Activated CD8-positive, alpha-beta T cell treated with anti-CD3 and anti-CD28 coated beads, Interleukin-2, amount 10 ng/mL, durations not matched to agents 7 days and 5 days (primary cell): ENCODE data around the gene SGMS1. TPM values are rescaled to one million over a fixed set of nuclear protein-coding genes. Genes with fewer than 3 reads are reported as not detected.
"Not testable (repeated sequence)": the region's sequence is repeated elsewhere in the genome, so short reads cannot be mapped to it uniquely, and the experiment has no call there.

Experiments
- ATAC-seq: fragments of 150-1000 bp; cut with Tn5 transposase; one replicate; pipeline ENCODE4 v1.10.0; 2021; ENCODE audit warnings: moderate library complexity
- CTCF ChIA-PET: fragments of 350-600 bp; sonication (Branson Sonifier 250); formaldehyde crosslinking; loops from one replicate; lab custom pipeline; 2021; ENCODE audit warnings: antibody characterized with exemption; lab: Charles Lee
- POLR2A ChIA-PET: fragments of 350-600 bp; sonication (Branson Sonifier 250); formaldehyde crosslinking; loops from one replicate; lab custom pipeline; 2021; ENCODE audit warnings: antibody characterized with exemption; lab: Charles Lee
- DNase-seq: peaks from one replicate; pipeline ENCODE4 v3.0.0-alpha.2; 2020
- H3K27ac Mint-ChIP-seq: one replicate; pipeline ENCODE4 v1.8.0; 2021; ENCODE audit warnings: mild to moderate bottlenecking, mixed read lengths
- H3K27me3 Mint-ChIP-seq: one replicate; pipeline ENCODE4 v1.8.0; 2021; ENCODE audit warnings: low read depth, mixed read lengths
- H3K36me3 Mint-ChIP-seq: one replicate; pipeline ENCODE4 v1.8.0; 2021; ENCODE audit warnings: low read depth, mixed read lengths
- H3K4me1 Mint-ChIP-seq: one replicate; pipeline ENCODE4 v1.8.0; 2021; ENCODE audit warnings: low read depth, mixed read lengths
- H3K4me3 Mint-ChIP-seq: one replicate; pipeline ENCODE4 v1.8.0; 2021; ENCODE audit warnings: mild to moderate bottlenecking, mixed read lengths
- H3K9me3 Mint-ChIP-seq: one replicate; pipeline ENCODE4 v1.8.0; 2022; ENCODE audit warnings: mixed read lengths; ENCODE audit not compliant: insufficient read depth
- total RNA-seq, 2 experiments: library from RNA; stranded (reverse); gene quantifications; one replicate each; pipeline ENCODE4 v1.2.3, GENCODE V29; 2021

SGMS1 gene
- total RNA-seq, 2 experiments from 2014 or later: 14.2 to 16.4 TPM

- CTCF ChIA-PET: interaction anchor here (0.7 to 1.3 kb wide), 7 partner anchors 10 to 82 kb away, joined by 3 to 4 read pairs (median 3); no protein-coding TSS in a partner anchor
- POLR2A ChIA-PET: interaction anchor here (0.6 to 1.2 kb wide), 2 partner anchors 10 to 1925 kb away, joined by 3 to 4 read pairs; no protein-coding TSS in a partner anchor
- Mint-ChIP-seq H3K9me3 (no peaks in the 10 kb centered on the region), H3K27ac (no peak overlapping the region), H3K27me3 (no peaks in the 10 kb centered on the region), H3K4me3 (no peak overlapping the region), H3K36me3 (no peaks in the 10 kb centered on the region), H3K4me1 (no peaks in the 10 kb centered on the region)
- DNase-seq: no peak
- ATAC-seq: no peak
Observed at GRCh38 chr10:50577681-50578350, 45.9 kb downstream of the SGMS1 start.

- POLR2A ChIA-PET: interaction anchor here (1.2 kb wide), 1 partner anchor 10 kb away, joined by 4 read pairs; no protein-coding TSS in a partner anchor
- H3K27ac Mint-ChIP-seq: no peak overlapping the region
- no peaks in the 10 kb centered on the region for H3K36me3 Mint-ChIP-seq
- no peak for ATAC-seq
- H3K27me3 Mint-ChIP-seq: no peaks in the 10 kb centered on the region
- DNase-seq: no peak
- CTCF ChIA-PET: interaction anchor here (0.7 to 1.7 kb wide), 6 partner anchors 9 to 65 kb away, joined by 3 to 5 read pairs (median 4); no protein-coding TSS in a partner anchor
- H3K4me1 Mint-ChIP-seq: no peaks in the 10 kb centered on the region
- no peak overlapping the region for H3K4me3 Mint-ChIP-seq
- H3K9me3 Mint-ChIP-seq: no peaks in the 10 kb centered on the region
Observed at GRCh38 chr10:50577010-50577409, 46.7 kb downstream of the SGMS1 start.

DNA sequence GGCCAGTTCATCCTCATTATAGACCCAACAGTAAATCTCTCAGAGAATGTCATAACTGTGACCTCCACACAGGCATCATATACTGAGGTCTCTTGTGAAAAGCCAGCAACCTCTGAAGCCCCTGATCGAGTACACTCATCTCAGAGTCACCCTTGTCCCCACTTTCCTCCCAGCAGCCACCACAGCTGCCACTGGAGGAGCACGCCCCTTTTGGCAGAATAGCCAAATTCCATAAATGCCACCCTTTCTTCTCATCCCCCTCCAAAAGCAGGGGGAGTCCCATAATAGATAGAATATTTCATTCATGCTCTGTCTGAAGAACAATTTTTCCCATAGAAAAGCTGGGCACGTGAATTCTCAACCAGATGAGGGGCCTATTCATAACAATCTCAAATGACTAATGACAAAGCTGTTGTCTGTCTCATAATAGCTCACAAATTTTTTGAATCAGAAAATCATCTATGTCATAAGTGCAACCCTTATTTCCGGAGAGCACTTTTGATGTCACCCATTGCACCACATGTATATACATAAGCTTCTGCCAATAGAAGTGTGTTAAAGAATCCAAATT is 47.4 kb downstream of the SGMS1 start:
- Mint-ChIP-seq H3K36me3 (no peaks in the 10 kb centered on the region), H3K4me3 (no peak overlapping the region), H3K27me3 (no peaks in the 10 kb centered on the region), H3K27ac (no peak overlapping the region), H3K4me1 (no peaks in the 10 kb centered on the region), H3K9me3 (no peaks in the 10 kb centered on the region)
- CTCF ChIA-PET: interaction anchor here (1.2 to 1.7 kb wide), 4 partner anchors 8 to 64 kb away, joined by 3 to 5 read pairs (median 4); no protein-coding TSS in a partner anchor
- POLR2A ChIA-PET: interaction anchor here (1.2 kb wide), 1 partner anchor 11 kb away, joined by 4 read pairs; no protein-coding TSS in a partner anchor
- DNase-seq (no peak), ATAC-seq (no peak)

DNA sequence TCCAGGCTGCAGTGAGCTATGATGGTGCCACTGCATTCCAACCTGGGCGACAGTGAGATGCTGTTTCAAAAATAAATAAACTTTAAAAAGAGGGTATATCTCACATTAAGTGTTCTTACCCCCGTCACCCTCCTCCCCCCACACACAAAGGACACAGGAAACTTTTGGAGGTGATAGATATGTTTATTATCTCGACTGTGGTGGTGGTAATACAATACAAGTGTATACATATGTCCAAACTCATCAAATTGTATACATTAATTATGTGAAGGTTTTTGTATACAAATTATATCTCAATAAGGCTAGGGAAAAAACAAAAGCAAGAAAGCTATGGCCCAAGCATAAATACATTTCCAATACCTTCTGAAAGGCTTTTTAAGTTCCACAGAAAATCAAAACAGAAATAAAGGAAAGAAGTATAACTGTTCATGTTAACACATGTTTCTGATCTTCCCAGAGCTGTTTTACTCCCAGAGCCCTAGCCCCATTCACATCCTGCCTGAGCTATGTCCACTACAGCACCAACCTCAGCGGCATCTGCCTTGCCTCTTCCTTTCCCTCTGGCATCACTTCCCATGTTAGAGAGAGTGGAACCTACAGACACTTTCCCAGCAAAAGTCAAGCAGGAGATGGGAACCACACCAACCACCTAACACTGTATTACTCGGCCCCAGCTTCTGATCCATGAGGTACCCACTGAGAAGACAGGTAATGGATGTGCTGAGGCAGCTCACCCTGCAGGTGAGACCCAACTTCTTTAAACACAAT is 48.1 kb downstream of the SGMS1 start:
- Mint-ChIP-seq H3K4me1 (no peaks in the 10 kb centered on the region), H3K9me3 (no peaks in the 10 kb centered on the region), H3K36me3 (no peaks in the 10 kb centered on the region), H3K27ac (no peak overlapping the region), H3K4me3 (no peak overlapping the region), H3K27me3 (no peaks in the 10 kb centered on the region)
- DNase-seq (no peak), ATAC-seq (no peak)
- ChIA-PET POLR2A (no interaction called here), CTCF (interaction anchor here (1.2 to 1.7 kb wide), 2 partner anchors 10 to 63 kb away, joined by 4 to 5 read pairs; no protein-coding TSS in a partner anchor)

DNA sequence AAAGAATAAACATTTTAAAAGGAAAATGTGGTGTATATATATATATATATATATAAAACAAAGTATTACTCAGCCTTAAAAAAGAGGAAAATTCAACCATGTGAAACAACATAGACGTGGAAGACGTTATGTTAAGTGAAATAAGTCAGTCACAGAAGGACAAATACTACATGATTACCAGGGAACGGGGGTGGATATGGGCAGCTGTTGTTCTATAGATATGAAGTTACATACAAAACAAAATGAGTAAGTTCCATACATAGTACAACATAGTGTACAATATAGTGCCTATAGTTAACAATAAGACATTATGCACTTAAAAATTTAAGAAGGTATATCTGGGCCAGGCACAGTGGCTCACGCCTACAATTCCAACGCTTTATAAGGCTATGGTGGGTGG is 48.8 kb downstream of the SGMS1 start:
- Mint-ChIP-seq H3K4me1 (no peaks in the 10 kb centered on the region), H3K9me3 (no peaks in the 10 kb centered on the region), H3K4me3 (no peak overlapping the region), H3K27ac (no peak overlapping the region), H3K36me3 (no peaks in the 10 kb centered on the region), H3K27me3 (no peaks in the 10 kb centered on the region)
- ChIA-PET CTCF (no interaction called here), POLR2A (no interaction called here)
- no peak for ATAC-seq
- no peak for DNase-seq

GRCh38 chr10:50574305-50574704 is 49.5 kb downstream of the SGMS1 start:
- Mint-ChIP-seq H3K4me3 (no peak overlapping the region), H3K4me1 (no peaks in the 10 kb centered on the region), H3K36me3 (no peaks in the 10 kb centered on the region), H3K9me3 (no peaks in the 10 kb centered on the region), H3K27me3 (no peaks in the 10 kb centered on the region), H3K27ac (no peak overlapping the region)
- ChIA-PET POLR2A (no interaction called here), CTCF (no interaction called here)
- no peak for ATAC-seq
- DNase-seq: no peak

- ATAC-seq (no peak), DNase-seq (no peak)
- H3K4me1 Mint-ChIP-seq: no peaks in the 10 kb centered on the region
- ChIA-PET CTCF (interaction anchor here (1.0 kb wide), 1 partner anchor 10 kb away, joined by 3 read pairs; no protein-coding TSS in a partner anchor), POLR2A (no interaction called here)
- no peaks in the 10 kb centered on the region for H3K9me3 Mint-ChIP-seq
- H3K27ac Mint-ChIP-seq: no peak overlapping the region
- H3K4me3 Mint-ChIP-seq: no peak overlapping the region
- peaks cover 3% of the 10 kb centered on the region for H3K36me3 Mint-ChIP-seq
- no peaks in the 10 kb centered on the region for H3K27me3 Mint-ChIP-seq
Observed at GRCh38 chr10:50572017-50572491, 51.7 kb downstream of the SGMS1 start.

DNA sequence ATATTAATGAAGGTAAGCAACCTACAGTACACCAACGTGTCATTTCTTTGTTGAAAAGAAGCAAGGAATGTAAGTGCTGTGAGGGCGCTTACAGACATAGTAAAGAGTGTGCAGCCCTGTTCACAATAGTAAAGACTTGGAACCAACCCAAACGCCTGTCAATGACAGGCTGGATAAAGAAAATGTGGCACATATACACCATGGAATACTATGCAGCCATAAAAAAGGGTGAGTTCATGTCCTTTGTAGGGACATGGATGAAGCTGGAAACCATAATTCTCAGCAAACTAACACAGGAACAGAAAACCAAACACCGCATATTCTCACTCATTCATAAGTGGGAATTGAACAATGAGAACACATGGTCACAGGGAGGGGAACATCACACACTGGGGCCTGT is 55.0 kb downstream of the SGMS1 start:
- CTCF ChIA-PET: interaction anchor here (1.2 kb wide), 1 partner anchor 8 kb away, joined by 4 read pairs; no protein-coding TSS in a partner anchor
- H3K4me3 Mint-ChIP-seq, POLR2A ChIA-PET, H3K36me3 Mint-ChIP-seq, H3K9me3 Mint-ChIP-seq, DNase-seq, H3K27me3 Mint-ChIP-seq, H3K27ac Mint-ChIP-seq, H3K4me1 Mint-ChIP-seq, ATAC-seq: not testable (repeated sequence)

DNA sequence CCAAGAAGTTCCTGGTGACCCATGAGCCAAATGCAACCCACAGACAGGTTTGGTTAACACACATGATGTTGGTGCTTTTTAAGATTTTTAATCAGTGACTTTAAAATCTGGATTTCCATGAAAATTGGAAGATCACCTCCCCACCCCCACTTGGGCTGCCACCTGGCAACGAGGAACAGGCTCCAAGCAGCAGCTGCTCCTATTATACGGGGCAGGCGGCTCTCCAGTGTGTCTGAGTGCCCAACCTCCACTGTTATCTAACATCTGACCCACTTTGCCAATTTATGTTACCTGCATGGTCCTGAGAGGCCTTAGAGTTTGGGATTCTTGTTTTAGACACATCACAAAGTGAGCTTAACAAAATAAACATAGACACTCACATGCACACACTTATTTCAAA is 56.4 kb downstream of the SGMS1 start:
- Mint-ChIP-seq H3K4me1 (no peaks in the 10 kb centered on the region), H3K27ac (no peak overlapping the region), H3K27me3 (no peaks in the 10 kb centered on the region), H3K36me3 (peaks cover 3% of the 10 kb centered on the region), H3K4me3 (no peak overlapping the region), H3K9me3 (no peaks in the 10 kb centered on the region)
- ATAC-seq (no peak), DNase-seq (no peak)
- POLR2A ChIA-PET: no interaction called here
- CTCF ChIA-PET: interaction anchor here (1.2 kb wide), 1 partner anchor 10 kb away, joined by 4 read pairs; no protein-coding TSS in a partner anchor

DNA sequence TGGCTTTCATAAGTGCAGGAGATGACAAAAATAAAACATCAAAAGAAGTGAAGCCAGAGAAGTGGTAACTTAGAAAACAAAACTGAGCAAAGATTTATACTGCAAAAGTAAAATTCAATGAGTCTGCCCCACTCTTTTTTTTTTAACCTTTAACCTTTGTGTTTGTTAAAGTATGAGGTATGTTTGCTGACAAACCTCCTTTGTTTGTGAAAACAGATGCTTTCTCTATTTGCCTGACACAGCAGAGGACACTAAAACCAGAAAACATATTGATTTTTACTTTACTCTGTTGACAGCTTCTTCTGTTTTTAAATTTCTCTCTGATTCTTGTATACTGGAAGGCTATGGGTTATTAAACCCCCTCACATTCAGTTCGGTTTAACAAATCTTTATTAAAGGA is 57.6 kb downstream of the SGMS1 start:
- H3K9me3 Mint-ChIP-seq: no peaks in the 10 kb centered on the region
- H3K27ac Mint-ChIP-seq: no peak overlapping the region
- peaks cover 2% of the 10 kb centered on the region for H3K4me1 Mint-ChIP-seq
- H3K36me3 Mint-ChIP-seq: peaks cover 3% of the 10 kb centered on the region
- POLR2A ChIA-PET: no interaction called here
- CTCF ChIA-PET: no interaction called here
- no peak for DNase-seq
- no peak overlapping the region for H3K4me3 Mint-ChIP-seq
- ATAC-seq: no peak
- no peaks in the 10 kb centered on the region for H3K27me3 Mint-ChIP-seq

GRCh38 chr10:50565301-50566083 is 58.3 kb downstream of the SGMS1 start:
- Mint-ChIP-seq H3K27ac (no peak overlapping the region), H3K9me3 (no peaks in the 10 kb centered on the region), H3K4me1 (peaks cover 2% of the 10 kb centered on the region), H3K4me3 (no peak overlapping the region), H3K36me3 (peaks cover 3% of the 10 kb centered on the region), H3K27me3 (no peaks in the 10 kb centered on the region)
- ChIA-PET POLR2A (no interaction called here), CTCF (no interaction called here)
- DNase-seq (no peak), ATAC-seq (no peak)
